ENCODE measurements around the gene RABL3.
"Not testable (repeated sequence)": the region's sequence is repeated elsewhere in the genome, so short reads cannot be mapped to it uniquely, and the experiment has no call there.

The RABL3 gene

GRCh38 chr3:120743556-120744195 lies 1.4 kb upstream of the RABL3 start:
- no peak for DNase-seq

- no peak for DNase-seq
These were observed 591 bp upstream of the RABL3 start for GRCh38 chr3:120742849-120743365.

DNA sequence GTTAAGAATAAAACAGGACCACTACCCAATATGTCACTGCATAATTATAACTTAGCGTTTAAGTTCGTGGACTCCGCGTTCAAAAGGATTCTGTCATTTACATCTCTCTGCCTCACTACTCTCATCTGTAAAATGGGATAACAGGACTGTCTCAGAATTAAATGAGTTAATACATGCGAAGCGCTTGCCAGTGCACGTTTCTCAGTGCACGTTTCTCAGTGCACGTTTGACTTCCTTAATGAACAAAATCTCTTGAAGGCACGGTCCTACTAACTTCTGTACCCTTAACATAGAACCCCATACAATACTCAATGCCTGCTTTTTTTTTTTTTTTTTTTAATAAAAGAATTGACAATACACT lies 499 bp downstream of the RABL3 start:
- no peak for DNase-seq

DNA sequence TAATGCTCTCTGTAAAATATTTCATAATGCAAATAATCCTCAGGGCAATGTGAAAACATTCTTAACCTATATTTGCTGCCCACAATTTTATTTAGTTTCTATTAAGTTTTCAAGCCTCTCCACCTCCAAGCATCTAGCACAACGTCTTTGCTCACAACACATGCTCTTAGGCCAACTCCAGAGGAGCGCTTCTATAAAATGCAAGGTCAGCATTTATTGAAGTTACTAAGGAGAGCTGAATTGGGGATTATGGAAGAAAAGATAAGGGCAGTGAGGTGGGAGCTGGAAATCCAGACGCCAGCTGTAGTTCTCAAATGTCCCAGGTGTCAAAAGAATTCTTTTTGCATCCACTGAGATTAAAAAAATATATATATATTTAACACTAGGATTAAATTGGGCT lies 996 bp downstream of the RABL3 start:
- DNase-seq, result no peak

DNA sequence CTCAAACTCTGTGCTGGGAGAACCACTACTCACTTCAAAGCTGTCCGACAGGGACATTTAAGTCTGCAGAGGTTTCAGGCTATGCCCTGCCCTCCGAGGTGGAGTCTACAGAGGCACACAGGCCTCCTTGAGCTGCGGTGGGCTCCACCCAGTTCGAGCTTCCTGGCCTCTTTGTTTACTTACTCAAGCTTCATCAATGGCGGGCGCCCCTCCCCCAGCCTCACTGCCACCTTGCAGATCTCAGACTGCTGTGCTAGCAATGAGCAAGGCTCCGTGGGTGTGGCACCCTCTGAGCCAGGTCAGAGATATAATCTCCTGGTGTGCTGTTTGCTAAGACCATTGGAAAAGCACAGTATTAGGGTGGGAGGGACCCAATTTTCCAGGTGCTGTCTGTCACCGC lies 4.3 kb downstream of the RABL3 start:
- DNase-seq, result not testable (repeated sequence)

GRCh38 chr3:120730576-120731542 lies 11.5 kb downstream of the RABL3 start:
- DNase-seq, result no peak

GRCh38 chr3:120726791-120727190 lies 15.5 kb downstream of the RABL3 start:
- no peak for DNase-seq

DNA sequence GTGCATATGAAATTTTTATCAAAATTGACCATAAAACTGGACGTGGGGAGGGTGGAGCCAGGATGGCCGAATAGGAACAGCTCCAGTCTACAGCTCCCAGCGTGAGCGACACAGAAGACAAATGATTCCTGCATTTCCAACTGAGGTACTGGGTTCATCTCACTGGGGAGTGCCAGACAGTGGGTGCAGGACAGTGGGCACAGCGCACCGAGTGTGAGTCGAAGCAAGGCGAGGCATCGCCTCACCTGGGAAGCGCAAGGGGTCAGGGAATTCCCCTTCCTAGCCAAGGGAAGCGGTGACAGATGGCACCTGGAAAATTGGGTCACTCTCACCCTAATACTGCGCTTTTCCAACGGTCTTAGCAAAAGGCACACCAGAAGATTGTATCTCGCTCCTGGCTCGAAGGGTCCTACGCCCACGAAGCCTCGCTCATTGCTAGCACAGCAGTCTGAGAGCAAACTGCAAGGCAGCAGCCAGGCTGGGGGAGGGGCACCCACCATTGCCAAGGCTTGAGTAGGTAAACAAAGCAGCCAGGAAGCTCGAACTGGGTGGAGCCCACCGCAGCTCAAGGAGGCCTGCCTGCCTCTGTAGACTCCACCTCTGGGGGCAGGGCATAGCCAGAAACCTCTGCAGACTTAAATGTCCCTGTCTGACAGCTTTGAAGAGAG lies 23.0 kb downstream of the RABL3 start:
- not testable (repeated sequence) for DNase-seq

GRCh38 chr3:120713262-120713661 lies 29.1 kb downstream of the RABL3 start:
- no peak for DNase-seq

DNA sequence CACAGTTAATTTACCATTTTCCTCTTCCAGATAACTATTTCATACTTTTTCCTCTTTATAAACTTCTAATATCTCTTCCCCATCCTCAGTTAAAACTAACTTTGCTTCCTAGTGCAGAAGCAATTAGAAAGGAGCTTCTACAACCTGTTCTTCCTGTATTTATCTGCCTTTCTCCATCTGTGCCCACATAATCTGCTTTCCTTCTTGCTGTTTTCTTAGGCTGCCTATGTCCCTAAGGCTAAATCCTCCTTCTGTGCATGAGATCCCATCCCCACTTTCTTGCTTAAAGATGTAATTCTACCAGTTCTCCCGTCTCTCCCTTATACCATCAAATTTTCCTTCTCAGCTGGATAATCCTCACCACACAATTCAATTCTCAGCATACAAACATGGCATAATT lies 31.9 kb downstream of the RABL3 start:
- DNase-seq, result no peak

DNA sequence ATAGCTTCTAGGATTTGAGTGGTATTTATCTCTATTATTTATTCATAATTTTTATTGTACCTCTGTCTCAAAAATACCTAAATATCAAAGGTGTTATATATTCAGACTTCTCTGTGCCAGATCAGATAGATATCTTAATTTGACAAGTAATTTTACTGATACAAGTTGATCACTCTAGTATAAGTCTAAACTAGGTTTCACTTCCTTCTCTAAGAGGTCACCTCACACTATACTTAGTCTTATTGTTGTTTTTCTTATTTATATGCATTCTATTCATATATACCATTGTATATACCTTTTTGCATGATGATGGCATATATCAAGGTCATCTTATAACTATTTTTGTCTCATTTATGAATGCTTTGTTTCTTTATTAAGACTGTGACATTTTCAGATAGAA lies 33.9 kb downstream of the RABL3 start:
- no peak for DNase-seq

DNA sequence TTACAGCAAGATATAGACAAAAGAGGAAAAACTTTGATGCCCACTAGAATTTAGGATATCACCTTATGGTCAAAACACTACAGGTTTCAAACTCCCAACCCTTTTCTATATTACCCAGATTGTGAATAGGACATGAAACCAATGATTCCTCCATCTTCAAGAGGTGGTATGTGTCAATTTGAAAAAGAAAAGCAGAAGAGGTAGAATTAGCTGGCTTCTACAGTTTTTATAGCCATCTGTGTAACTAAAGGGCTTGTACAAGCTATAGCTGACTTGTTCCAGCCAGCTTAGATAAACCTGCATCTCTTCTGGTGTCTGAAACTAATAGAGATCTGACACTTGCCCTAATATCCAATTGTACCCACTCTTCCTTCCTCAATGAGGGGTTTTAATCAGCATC lies 35.4 kb downstream of the RABL3 start:
- no peak for DNase-seq

DNA sequence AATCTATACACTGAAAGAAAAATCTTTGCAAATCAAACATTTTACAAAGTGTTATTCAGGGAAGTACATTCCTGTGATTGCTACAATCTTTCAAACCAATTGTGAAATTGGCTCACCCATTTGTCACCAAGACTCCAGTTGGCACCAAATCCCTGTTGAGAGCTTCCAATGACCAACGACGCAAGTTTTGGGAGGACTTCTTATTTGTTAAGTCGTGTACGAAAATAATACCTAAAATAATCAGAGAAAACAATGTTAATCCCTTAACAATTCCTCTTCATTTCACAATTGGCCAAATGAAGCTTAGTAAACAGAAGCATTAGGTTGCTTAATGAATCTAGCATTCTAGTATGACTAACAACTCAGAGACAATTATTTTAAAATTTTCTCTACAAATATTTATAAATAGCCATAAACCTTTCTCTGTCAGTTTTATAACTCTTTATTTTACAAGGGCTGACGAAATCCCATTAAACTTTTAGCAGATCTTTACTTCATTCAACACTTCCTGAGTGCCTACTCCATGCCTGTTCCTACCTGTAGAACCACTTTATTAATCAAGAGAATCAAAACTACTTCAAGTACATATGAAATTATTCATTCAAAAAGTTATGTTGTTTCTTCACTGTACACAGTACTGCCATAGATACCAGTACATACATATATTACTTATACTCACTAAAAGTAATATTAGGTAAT lies 36.3 kb downstream of the RABL3 start:
- DNase-seq, result no peak

GRCh38 chr3:120699333-120699732 lies 43.0 kb downstream of the RABL3 start:
- no peak for DNase-seq

DNA sequence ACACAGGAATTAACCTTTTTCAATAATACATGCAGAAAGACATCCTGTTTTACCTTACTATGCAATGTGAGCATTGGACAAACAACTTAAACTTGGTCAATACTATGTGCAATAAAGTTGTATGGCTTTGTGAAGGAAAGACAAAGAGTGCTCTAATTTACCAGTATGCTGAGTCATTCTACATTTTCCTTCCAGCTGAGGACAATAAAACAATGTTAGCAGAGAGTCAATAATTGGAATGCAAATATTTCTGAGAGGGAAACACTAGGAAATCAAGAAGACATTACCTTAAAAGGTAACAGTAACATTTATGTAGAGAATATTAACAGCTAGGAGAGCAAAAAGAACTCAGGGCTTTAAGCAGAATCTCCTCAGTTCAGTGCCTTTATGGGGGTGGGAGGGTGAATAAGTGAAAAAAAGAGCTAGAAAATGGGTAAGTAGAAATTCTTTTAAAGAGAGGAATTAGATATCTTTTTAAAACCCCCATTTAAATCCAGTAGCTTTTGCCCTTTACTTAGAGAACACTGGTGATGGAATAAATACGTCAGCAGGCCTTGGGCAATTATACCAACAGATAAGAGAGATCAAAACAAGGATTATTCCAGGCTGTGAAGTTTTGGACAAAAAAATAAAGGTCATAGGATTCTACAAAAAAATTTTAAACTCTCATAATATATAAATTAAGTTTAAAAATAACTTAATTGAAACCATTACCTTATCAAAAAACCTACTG lies 48.7 kb downstream of the RABL3 start:
- DNase-seq, result no peak

DNA sequence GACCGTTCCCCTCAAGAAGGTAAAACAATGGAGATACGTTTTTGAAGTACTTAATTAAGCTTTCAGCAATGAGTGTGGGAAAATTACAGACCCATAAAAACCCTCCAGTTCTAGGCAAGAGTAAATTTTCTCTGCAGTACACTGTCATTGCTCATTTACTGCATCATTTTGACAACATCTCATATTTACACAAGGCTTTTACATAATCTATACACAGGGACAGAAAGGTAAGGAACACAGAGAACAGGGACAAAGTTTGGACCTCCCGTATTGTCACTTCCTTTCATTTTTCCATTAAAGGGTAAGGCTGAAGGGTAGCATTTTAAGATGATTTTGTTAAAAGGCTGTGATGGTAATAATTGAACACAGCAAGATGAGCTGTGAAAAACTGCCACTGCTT lies 52.9 kb downstream of the RABL3 start:
- DNase-seq, result no peak

DNA sequence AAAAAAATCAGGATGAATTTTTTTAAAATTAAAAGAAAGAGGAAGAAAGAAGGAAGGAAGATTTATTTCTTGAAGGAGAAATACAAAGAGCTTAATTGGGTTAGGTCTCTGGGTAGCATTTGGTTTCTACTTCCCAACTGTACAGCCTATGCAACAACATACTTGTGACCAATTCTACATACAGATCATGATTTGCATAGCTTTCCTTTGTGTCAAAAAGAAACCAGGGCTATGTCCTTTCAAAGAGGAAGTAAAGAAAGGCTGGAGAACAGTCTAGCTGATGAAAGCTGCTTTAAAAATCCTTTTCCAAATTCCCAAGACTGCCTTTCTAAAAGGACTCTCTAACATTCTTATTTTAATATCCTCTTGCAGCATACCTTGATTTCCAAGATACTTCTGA lies 54.2 kb downstream of the RABL3 start:
- DNase-seq, result no peak

DNA sequence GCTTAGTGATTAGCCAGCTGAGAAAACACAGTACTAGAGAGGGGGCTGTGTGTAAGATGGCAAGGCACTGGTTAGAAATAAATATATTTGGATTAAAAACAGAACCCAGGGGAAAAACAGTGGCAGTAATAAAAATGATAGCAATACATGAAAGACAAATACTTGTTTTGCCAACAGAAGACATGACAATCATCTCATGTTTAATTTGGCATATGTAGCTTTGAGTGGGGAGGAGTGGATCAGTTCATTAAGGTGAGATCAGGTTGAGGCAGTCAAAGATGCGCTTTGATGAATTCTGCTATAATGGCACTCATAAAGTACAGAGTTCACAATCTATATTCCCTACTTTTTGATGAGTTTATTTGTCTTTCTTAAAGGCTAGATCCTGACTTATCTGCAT lies 56.9 kb downstream of the RABL3 start:
- no peak for DNase-seq

DNA sequence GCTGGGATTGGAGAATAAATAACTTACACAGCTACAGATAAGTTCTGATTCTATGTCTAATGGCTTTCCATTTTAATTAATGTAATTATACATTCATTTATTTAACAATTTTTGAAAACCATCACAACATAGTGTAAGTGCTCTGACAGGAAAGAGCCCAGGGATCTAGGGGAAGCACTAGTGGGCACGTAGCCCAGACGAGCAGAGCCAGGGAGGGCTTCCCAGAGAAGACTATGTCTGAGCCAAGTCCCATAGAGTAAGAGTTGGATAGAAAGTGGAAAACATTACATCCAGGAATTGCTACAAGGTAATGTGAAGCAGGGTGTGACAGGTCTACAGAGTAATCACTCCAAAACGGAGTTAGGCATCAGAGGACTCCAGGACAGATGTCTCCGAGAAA lies 57.4 kb downstream of the RABL3 start:
- no peak for DNase-seq

- DNase-seq, result no peak
These were observed 58.5 kb downstream of the RABL3 start for GRCh38 chr3:120683671-120684301.

- no peak for DNase-seq
These were observed 59.1 kb downstream of the RABL3 start for GRCh38 chr3:120683213-120683612.

Measured in NCI-H524 treated with DMSO at 0.1 percent for 48 hours (cell line).